HG02938 (cell line): Measurements from ENCODE around the gene TRAK1.

Experiments
- ATAC-seq: cut with Tn5 transposase; IDR thresholded peaks from one replicate; pipeline ENCODE4 v1.9.1; 2021; ENCODE audit warnings: mild to moderate bottlenecking, moderate library complexity; ENCODE audit not compliant: unreplicated experiment

TRAK1 gene

GRCh38 chr3:42194943-42195510, 103.9 kb downstream of the TRAK1 start:
- no peak for ATAC-seq

DNA sequence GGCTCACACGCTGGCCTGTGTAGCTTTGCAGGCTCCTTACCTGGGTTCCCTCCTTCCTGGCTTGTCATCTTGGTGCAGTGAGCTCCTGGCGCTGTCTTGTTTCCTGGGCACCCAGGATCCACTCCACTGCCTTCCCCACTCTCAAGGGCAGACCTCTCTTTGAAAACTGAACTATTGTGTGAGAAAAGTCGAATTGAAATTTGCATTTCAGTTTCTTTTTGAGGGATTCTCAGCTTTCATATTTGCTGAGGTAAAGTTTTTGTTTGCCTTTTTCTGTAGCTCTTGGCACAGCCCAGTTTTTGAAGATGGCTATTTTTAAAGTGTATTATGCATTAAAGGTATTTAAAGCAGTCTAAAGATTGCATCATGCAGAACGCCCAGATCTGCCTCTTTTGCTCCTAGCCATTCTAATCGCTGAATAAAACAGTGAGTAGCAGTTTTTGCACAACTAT, 104.7 kb downstream of the TRAK1 start:
- ATAC-seq: peak; percentile 68

DNA sequence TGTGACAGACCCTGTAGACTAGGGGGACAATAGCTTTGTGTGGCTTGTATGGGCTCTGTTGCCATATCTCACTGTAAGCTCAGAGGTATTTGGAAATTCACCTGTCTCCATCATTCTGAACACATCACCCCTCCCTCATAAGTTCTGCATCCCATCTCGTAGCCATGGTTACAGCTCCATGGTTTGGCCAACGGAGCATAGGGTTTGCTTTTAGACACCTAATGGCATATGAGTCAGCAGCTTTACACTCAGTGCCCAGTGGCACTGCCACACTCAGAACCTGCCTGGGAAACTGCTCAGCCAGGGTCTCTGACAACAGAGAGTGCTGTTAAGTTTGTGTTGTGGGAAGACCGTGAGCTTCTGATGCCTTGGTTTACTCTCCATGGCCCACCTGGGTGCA, 107.6 kb downstream of the TRAK1 start:
- no peak for ATAC-seq

DNA sequence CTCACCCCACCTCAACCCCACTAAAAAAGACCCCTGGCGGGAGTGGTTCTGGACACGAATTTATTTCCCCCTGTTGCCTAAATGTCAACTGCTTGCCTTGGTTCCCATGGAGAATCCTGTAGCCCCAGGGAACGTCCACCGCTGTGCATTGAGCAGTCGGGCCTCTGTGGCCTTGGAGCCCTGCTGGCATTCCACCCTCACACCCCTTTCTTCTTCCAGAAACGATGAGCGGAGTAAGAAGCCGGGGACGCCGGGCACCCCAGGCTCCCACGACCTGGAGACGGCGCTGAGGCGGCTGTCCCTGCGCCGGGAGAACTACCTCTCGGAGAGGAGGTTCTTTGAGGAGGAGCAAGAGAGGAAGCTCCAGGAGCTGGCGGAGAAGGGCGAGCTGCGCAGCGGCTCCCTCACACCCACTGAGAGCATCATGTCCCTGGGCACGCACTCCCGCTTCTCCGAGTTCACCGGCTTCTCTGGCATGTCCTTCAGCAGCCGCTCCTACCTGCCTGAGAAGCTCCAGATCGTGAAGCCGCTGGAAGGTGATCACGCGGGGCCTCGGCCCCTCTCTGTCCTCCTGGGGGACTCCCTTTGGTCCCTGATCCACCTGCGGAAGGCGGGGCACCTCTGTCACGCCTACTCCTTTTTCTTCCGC, 111.2 kb downstream of the TRAK1 start:
- ATAC-seq: no peak

DNA sequence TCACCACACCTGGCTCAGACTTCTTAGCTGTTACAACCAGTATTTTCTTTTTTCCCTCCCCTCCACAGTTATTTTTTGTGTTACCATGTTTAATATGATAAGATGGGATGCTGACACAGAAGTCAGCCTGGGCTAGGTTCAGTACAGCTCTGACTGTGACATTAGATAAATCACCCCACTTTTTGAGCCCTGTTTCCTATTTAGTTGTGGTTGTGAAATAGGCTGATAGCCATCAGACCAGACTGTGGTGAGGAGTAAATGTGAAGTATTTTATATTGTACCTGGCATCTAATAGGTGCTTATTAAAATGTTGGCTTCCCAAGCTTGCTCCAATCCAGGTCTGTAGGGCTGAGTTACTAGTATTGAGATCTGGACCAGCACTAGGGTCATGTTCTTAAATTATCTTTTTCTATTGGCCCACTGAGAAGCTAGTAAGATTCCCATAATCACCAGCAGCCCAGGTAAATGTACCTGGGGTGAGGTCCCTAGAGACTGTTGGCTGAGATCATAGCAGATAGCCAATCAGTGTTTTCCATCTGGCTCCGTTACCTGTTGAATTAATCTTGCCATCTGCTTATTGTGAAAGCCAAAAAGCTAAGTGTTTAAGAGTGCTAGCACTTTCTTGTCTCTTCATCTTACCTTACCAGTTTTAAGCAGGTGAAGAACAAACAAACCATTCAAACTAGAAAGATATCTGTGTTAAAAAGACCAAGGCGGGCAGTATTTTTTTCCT, 113.9 kb downstream of the TRAK1 start:
- ATAC-seq: no peak

DNA sequence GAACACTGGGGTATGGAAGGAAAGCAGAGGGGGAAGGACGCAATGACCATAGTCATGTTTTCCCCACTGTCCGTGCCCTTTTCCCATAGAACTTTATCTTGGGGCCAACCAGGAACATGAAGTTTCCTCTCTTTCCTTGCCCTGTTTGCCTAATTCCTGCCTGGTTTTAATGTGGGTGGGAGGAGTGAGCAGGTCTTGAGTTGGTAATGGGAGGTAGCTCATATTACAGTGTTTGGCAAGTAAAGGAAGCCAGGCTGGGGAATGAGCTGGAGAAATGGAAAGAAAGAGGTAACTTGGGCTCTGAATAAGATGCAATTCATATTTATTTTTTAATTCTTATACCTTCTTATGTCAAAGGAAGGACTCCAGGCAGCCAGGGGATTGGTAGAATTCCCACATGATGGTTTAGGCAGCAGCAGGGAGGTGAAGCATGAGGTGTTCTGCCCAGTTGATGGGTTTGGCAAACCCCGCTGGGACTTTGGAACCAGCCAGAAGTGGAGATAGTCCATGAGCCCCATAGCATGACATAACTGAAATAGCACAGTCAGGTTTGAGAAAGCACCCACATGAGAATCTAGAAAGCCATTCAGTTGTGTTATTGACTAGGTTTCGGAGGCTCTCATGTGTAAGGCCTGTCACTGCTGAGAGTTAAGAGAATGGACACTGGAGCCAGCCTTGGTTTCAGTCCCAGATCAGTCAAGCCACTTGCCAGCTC, 114.8 kb downstream of the TRAK1 start:
- ATAC-seq: peak; percentile 90

- ATAC-seq: no peak
These were observed 118.8 kb downstream of the TRAK1 start for GRCh38 chr3:42209917-42210316.

DNA sequence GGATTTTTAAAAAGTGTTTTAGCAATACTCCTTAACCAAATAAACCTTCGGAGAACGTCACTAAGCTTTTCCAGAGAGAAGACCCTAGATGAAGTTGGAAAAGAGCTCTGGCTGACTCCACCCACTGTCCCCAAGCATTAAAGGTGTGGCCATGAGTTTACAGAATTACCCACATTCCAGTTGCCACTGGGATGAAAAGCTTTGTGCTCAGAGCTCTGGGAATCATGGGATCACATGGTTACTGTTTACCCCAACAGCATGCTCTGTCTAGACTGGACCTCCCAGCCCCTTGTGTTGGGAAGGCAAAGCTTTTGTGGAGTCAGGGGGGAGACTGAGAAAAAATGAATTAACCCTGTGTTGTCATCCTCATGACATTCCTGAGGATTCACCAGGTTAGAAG, 119.6 kb downstream of the TRAK1 start:
- no peak for ATAC-seq

- no peak for ATAC-seq
These were observed 122.3 kb downstream of the TRAK1 start for GRCh38 chr3:42213417-42213816.

DNA sequence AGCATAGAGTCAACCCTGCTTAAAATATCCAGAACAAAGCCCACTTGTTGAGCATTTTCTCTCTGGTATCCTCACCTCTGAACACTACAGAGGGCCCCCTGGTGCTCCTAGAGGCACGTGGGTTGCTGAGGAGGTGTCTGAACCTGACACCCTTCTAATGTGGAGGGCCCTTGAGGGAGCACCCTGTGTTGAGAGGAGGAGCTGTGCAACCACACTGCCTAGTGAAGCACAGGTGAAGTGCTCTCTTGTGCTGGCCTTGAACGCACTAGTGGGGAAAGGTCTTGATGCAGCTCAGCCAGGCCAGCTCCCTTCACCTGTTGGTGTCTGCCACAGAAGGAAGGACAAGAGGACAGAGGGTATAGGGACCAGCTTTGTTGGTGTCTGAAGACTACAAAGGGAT, 122.9 kb downstream of the TRAK1 start:
- peak; percentile 15 for ATAC-seq

DNA sequence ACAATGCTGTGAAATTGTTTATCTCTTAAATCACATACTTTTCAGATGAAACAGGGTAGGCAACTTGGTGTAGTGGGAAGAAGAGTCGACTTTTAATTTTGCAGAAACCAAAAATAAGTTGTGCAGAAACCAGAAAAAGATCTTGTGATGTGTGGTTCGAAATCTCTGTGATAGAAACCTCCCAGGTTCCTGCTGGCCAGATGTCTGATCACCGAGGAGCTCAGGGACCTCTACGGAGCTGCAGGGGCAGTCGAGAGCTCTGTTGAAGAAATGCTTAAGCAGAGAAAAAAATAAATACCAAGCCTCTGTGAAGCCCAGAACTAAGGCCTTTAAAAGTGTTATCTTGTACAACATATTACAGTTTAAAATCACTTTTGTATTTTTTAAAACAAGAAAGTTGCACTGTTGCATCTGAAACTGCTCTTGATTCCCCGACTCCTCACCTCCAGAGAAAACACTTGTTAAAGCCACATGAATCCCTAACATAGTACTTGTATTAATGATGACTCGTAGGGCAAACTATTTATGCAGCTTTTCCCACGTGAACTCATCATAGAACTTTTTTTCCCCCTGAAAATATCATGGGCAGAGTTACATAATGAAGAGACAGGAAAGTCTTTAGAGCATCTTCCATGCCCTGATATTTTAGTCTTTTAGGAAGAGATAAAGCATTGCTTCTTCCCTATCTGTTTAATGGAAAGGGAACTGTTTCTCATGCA, 123.6 kb downstream of the TRAK1 start:
- ATAC-seq: peak; percentile 55

DNA sequence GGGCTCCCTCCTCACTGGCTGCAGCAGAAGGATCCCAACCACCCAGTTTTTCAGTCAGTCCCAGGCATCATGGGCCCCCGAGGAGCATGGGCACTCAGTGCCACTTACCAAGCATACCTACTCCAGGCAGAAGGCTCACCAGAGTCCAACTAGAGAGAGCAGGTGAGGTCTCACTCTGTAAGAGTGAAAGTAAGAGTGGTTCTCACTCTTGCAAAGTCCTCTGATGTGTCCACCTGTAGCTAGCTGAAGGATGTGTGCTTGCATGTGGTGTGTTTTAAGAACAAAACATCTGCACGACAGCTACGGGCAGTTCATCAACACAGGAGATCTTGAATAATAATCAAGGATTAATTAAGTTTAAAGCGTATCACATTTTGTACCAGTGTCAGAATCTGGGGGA, 125.1 kb downstream of the TRAK1 start:
- ATAC-seq: no peak

DNA sequence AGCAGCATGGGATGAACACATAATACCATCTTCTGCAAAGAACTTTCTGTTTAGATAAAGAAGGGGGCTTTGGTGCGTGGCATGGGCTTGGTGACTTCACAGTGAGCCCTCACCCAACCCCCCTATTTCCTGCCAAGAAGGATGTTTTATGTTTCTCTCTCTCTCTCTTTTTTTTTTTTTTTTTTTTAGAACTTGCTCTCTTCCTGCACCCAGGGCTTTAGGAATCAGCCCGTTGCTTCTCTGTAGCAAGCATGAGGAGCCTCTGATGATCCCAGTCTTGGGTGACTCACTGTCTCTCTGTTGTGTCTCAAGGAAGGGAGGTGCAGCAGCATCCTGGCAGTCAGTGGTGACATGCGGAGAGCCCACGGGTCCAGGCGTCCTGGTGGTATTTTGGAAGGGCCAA, 125.8 kb downstream of the TRAK1 start:
- no peak for ATAC-seq

- no peak for ATAC-seq
These were observed 129.4 kb downstream of the TRAK1 start for GRCh38 chr3:42220436-42221121.

DNA sequence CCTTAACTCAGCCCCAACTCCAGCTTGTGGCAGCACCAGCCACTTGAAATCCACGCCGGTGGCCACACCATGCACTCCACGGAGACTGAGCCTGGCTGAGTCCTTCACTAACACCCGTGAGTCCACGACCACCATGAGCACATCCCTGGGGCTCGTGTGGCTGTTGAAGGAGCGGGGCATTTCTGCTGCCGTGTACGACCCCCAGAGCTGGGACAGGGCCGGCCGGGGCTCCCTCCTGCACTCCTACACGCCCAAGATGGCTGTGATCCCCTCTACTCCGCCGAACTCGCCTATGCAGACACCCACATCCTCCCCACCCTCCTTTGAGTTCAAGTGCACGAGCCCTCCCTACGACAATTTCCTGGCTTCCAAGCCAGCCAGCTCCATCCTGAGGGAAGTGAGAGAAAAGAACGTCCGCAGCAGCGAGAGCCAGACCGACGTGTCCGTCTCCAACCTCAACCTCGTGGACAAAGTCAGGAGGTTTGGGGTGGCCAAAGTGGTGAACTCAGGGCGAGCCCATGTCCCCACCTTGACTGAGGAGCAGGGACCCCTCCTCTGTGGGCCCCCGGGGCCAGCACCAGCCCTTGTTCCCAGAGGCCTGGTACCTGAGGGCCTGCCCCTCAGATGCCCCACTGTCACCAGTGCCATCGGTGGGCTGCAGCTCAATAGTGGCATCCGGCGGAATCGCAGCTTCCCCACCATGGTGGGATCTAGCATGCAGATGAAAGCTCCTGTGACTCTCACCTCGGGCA, 132.0 kb downstream of the TRAK1 start:
- no peak for ATAC-seq

- no peak for ATAC-seq
These were observed 133.0 kb downstream of the TRAK1 start for GRCh38 chr3:42224178-42224577.

- ATAC-seq: no peak
These were observed 133.7 kb downstream of the TRAK1 start for GRCh38 chr3:42224658-42225421.

DNA sequence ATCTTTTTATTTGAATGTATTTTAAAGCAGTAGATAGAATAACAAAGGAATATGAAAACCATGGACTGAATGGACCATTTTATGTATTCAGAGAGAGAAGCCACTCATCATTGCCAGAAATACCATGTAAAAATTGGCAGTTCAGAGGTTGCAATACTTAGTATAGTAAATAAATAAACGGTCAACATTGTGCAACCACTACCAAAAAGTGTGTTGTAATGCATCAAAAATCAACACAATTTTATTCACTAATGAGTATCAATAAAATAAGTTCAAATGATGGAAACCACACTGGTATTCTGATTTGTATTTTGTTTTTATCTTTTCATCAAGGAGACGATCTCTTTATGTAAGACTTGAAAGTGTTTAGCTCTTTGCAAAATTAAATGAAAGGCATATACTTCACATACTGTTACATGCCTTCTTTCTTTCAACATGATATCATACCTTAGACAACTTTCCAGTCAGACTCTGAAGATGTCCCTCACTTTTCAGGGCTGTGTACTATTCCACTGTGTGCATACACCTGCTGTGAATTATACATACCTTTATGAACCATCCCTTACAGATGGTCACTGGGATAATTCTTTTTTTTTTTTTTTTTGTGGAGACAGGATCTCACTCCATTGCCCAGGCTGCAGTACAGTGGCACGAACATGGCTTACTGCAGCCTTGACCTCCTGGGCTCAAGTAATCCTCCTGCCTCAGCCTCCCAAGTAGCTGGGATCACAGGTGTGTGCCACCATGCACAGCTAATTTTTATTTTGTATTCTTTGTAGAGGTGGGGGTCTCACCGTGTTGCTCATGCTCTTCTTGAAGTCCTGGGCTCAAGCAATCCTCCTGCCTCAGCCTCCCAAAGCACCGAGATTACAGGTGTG, 134.6 kb downstream of the TRAK1 start:
- no peak for ATAC-seq
